LNCaP clone FGC (cell line): ENCODE data around the gene SHC4.
"Not testable (repeated sequence)": the region's sequence is repeated elsewhere in the genome, so short reads cannot be mapped to it uniquely, and the experiment has no call there.

ENCODE experiments used
- DNase-seq: peaks from one replicate; pipeline ENCODE4 v3.0.0-alpha.2; 2011; ENCODE audit warnings: low read depth
- H3K4me3 ChIP-seq: 2 replicates; pipeline ENCODE4 v1.5.1; 2011; ENCODE audit warnings: mild to moderate bottlenecking, low read depth, low read length, control low read depth
- TF ChIP-seq, protein P1 (sequence below): IDR thresholded peaks from 2 replicates; pipeline ENCODE4 v1.5.1; 2012; ENCODE audit warnings: mild to moderate bottlenecking; ENCODE audit not compliant: control insufficient read depth, insufficient read depth; ENCODE audit errors: extremely low read depth

The SHC4 gene

DNA sequence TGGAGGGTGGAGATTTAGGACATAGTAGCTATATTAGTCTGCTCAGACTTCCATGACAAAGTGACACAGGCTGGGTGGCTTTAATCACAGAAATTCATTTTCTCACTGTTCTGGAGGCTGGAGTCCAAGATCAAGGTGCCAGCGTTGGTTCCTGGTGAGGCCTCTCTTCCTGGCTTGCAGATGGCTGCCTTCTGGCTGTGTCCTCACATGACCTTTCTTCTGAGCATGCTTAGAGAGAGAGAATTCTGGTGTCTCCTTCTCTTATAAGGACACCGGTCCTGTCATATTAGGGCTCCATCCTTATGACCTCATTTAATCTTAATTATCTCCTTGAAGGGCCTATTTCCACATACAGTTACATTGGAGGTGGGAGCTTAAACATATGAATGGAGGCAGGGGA lies 14.9 kb upstream of the SHC4 start:
- no peak overlapping the region for H3K4me3 ChIP-seq
- TF ChIP-seq, protein P1, sequence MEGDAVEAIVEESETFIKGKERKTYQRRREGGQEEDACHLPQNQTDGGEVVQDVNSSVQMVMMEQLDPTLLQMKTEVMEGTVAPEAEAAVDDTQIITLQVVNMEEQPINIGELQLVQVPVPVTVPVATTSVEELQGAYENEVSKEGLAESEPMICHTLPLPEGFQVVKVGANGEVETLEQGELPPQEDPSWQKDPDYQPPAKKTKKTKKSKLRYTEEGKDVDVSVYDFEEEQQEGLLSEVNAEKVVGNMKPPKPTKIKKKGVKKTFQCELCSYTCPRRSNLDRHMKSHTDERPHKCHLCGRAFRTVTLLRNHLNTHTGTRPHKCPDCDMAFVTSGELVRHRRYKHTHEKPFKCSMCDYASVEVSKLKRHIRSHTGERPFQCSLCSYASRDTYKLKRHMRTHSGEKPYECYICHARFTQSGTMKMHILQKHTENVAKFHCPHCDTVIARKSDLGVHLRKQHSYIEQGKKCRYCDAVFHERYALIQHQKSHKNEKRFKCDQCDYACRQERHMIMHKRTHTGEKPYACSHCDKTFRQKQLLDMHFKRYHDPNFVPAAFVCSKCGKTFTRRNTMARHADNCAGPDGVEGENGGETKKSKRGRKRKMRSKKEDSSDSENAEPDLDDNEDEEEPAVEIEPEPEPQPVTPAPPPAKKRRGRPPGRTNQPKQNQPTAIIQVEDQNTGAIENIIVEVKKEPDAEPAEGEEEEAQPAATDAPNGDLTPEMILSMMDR, result no peak
- no peak for DNase-seq

DNA sequence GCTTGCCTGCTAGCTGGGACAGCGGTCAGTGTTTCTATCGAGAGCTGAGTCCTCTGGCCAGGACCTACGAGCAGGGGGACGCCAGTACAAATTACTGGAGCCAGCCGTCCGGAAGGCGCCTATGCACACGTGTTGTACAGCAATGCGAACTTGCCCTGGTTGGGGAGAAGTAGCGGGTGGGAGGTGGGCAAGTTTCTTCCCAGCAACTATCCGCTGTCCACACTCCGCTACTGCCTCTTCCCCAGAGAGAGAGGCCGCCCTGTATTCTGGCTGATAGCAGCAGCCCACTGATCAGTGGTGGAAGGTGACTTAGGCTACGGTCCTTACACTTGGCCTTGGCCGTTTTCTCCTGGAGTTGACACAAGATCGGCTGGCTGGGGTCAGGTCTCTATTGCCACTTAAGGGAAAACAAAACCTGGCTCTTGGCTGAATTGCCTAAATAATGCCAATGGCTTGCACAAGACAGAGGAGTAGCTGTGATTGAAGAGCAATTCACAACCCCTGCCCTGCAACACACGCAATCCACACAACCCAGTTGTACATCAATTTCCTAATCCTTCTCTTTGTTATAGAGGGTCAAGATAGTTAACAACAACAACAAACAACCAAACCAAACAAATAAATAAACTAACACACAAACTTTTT lies 12.8 kb upstream of the SHC4 start:
- no peak for DNase-seq
- TF ChIP-seq, protein P1, result no peak
- H3K4me3 ChIP-seq, result no peak overlapping the region

DNA sequence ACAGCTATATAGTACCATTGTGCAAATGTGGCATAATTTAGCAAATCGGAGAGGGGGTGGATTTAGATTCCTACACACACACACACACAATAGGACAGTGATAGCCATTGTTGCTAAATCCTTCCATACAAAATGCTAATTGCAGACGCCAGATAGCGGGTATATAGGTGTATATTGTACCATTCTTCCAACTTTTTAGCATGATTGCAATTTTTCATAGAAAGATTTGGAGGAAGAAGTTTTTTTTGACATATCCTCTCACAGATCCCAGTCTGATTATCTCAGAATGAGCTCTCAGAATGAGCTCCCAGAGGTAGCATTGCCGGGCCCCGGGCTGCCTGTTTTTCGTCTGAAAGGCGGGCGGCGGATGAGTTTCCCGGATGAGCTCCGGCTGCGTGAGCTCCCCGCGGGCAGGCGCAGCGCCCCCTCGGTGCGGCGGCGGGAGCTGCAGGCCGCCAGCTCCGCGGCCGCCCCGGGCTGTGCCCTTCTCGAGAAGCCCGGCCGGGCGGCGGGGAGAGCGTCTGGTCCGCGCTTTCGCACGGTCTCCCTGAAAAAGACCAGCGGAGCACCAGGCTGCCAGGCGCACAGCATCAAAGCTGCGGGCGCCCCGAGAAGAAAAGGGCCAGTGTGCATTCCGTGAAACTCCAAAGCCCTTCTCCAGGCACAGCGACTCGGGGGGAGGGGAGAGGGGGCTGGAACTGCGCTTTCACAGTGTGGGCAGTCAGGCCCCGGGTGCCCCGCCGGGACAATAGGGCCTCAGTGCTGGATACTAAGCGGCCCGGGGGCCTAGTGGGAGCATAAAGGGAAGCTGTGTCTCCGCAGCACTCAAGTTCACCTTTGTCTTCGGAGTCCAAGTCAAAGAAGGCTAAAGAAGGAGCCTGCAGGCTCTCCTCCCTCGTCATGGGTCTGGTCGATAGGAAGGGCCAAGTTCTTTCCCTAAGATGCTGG lies 12.0 kb upstream of the SHC4 start:
- DNase-seq, result no peak
- TF ChIP-seq, protein P1, result peak; percentile 91
- H3K4me3 ChIP-seq, result peak overlapping the region; percentile 36

DNA sequence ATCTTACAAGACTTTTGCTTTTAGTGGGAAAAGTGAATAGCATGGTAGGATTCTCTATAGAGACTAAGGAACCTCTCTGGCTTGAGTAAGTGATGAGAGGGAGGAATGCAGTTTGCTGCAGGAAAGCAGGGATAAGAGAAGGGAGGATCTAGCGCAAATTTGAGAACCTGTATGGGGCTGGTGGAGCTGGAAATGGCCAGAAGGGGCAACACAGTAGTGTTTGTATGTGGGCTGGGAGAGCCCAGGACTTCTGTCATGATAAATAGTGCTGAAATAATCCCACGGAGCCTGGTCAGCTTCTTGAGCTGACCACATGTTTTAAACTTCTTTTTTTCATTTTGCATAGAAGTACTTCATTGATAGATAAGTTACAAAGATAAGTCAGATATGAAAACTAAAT lies 11.2 kb upstream of the SHC4 start:
- no peak for DNase-seq
- TF ChIP-seq, protein P1, result no peak
- H3K4me3 ChIP-seq, result no peak overlapping the region

DNA sequence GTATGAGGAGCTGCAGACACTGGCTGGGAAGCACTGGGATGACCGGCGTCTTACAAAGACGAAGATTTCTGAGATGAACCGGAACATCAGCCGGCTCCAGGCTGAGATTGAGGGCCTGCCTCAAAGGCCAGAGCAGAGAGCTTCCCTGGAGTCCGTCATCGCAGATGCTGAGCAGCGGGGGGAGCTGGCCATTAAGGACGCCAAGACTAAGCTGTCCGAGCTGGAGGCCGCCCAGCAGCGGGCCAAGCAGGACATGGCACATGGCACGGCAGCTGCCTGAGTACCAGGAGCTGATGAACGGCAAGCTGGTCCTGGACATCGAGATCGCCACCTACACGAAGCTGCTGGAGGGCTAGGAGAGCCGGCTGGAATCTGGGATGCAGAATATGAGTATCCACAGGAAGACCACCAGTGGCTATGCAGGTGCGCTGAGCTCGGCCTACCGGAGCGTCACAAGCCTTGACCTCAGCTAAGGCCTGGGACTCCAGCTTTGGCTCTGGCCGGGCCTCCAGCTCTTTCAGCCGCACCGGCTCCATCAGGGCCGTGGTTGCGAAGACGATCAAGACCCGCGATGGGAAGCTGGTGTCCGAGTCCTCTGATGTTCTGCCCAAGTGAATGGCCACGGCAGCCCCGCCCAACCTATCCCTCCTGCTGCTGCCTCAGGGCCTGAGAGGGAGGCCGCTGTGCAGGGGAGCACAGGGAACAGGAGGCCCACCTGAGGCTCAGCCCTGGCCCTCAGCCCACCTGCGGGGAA lies 9.2 kb upstream of the SHC4 start:
- no peak overlapping the region for H3K4me3 ChIP-seq
- DNase-seq, result no peak
- TF ChIP-seq, protein P1, result no peak

DNA sequence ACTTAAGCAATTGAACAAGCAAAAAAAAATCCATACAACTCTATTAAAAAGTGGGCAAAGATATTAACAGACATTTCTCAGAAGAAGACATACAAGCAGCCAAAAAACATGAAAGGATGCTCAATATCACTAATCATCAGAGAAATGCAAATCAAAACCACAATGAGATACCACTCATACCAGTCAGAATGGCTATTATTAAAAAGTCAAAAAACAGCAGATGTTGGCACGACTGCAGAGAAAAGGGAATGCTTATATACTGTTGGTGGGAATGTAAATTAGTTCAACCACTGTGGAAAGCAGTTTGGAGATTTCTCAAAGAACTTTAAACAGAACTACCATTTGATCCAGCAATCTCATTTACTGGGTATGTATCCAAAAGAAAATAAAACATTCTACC lies 7.2 kb upstream of the SHC4 start:
- not testable (repeated sequence) for H3K4me3 ChIP-seq, DNase-seq

DNA sequence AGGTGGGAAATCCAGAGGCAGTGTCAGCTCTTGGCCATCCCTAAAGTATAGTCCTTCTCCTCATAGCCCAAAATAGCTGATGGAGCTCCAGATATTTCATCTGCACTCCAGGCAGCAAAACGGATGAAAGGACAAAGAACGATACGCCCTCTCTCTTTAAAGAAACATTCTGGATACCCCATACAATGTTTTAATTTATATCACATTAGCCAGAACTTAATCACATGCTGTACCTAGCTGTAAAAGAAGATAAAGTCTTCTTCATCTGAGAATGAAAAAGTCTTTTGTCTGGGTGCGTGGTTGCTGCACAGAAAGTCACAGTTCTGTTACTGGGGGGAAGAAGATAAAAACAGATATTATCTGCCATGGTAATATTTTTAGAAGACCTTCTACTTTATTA lies 4.3 kb upstream of the SHC4 start:
- DNase-seq, result no peak
- TF ChIP-seq, protein P1, result no peak

More for the DNA sequence above, 4.3 kb upstream of the SHC4 start:
- H3K4me3 ChIP-seq, result no peak overlapping the region
